K562 (cell line): ENCODE results near the gene ULK3. TPM values are rescaled to one million over a fixed set of nuclear protein-coding genes. Genes with fewer than 3 reads are reported as not detected.

Experiments used
- ATAC-seq: fragments of 200-7000 bp; cut with Tn5 transposase; 3 replicates; pipeline ENCODE4 v1.9.1; 2020; ENCODE audit warnings: moderate library complexity
- BruUV-seq: library from RNA; stranded (reverse); fragments of 400-500 nt; replicated peaks from 2 replicates; lab custom pipeline; 2021; lab: Mats Ljungman, UMichigan
- CTCF ChIA-PET: fragments of 300-600 bp; formaldehyde crosslinking; extraction: SDS; loops from one replicate; lab custom pipeline; 2021; ENCODE audit warnings: low intra/inter-chr PET ratio; lab: Yijun Ruan, JAX
- POLR2A ChIA-PET: fragments of 300-600, 350-650 bp; sonication (Branson Sonifier 250); formaldehyde crosslinking; extraction: SDS; loops from one replicate; lab custom pipeline; 2021; ENCODE audit warnings: antibody characterized with exemption, inconsistent platforms; lab: Yijun Ruan, JAX
- DNase-seq, 4 experiments: peaks; one replicate each; pipeline versions ENCODE4 v3.0.0 to v3.0.0-alpha.2; 2011 to 2018; ENCODE audit warnings: low spot score in 3 of 4, mixed read lengths in 3 of 4; ENCODE audit errors: extremely low read depth in 1 of 4
- FAIRE-seq: peaks from 2 replicates; lab custom pipeline; 2011; peaks lifted over from hg19 to GRCh38; lab: Jason Lieb, UNC
- H2AFZ ChIP-seq: 2 replicates; pipeline ENCODE4 v1.6.0; 2011; ENCODE audit warnings: low read depth, low read length, control low read depth, inconsistent platforms
- H3K27ac ChIP-seq: fragments of 200-600 bp; 3 replicates; pipeline ENCODE4 v1.8.0; 2011; ENCODE audit warnings: low read depth, mild to moderate bottlenecking, control low read depth, inconsistent platforms, low read length, moderate library complexity, mixed read lengths; ENCODE audit errors: extremely low read depth
- H3K27me3 ChIP-seq, 2 experiments: fragments of 300-600 bp in 1 of 2; 2 replicates in 1 of 2; 3 replicates in 1 of 2; pipeline versions ENCODE4 v1.6.0 to v1.8.0; 2011; ENCODE audit warnings: inconsistent platforms in 2 of 2, low read length in 2 of 2, mild to moderate bottlenecking in 1 of 2, mixed read lengths in 1 of 2, moderate library complexity in 1 of 2; ENCODE audit not compliant: control insufficient read depth in 2 of 2, insufficient read depth in 2 of 2
- H3K36me3 ChIP-seq: fragments of 300-600 bp; 3 replicates; pipeline ENCODE4 v1.8.0; 2011; ENCODE audit warnings: mild to moderate bottlenecking, low read length, inconsistent platforms; ENCODE audit not compliant: control insufficient read depth, insufficient read depth
- H3K4me1 ChIP-seq, 2 experiments: fragments of 200-600 bp in 1 of 2; replicated peaks in 1 of 2; 2 replicates in 1 of 2; 3 replicates in 1 of 2; pipeline versions ENCODE4 v1.5.1 to v1.8.0; 2011; ENCODE audit warnings: inconsistent platforms in 2 of 2, low read length in 2 of 2, mild to moderate bottlenecking in 1 of 2, mixed read lengths in 1 of 2, moderate library complexity in 1 of 2; ENCODE audit not compliant: control insufficient read depth in 2 of 2, insufficient read depth in 2 of 2
- H3K4me2 ChIP-seq: 2 replicates; pipeline ENCODE4 v1.6.1; 2011; ENCODE audit warnings: low read length, control low read depth, inconsistent platforms, mixed read lengths; ENCODE audit not compliant: insufficient read depth
- H3K4me3 ChIP-seq: fragments of 200-600 bp; sonication (generic), shearing (Covaris generic); 2 replicates; pipeline ENCODE4 v1.5.1; 2016; ENCODE audit warnings: control low read depth, inconsistent platforms
- H3K79me2 ChIP-seq: fragments of 200-600 bp; 3 replicates; pipeline ENCODE4 v1.8.0; 2011; ENCODE audit warnings: low read length, inconsistent platforms; ENCODE audit not compliant: control insufficient read depth, insufficient read depth
- H3K9ac ChIP-seq, 2 experiments: 2 replicates each; pipeline versions ENCODE4 v1.6.0 to v1.6.1; 2011; ENCODE audit warnings: low read depth in 2 of 2, low read length in 2 of 2, control low read depth in 1 of 2, inconsistent platforms in 1 of 2, mild to moderate bottlenecking in 1 of 2, mixed read lengths in 1 of 2; ENCODE audit not compliant: insufficient read depth in 1 of 2
- H3K9me1 ChIP-seq: one replicate; pipeline ENCODE4 v1.6.0; 2011; ENCODE audit warnings: inconsistent platforms, mild to moderate bottlenecking, low read length, moderate library complexity; ENCODE audit not compliant: control insufficient read depth, insufficient read depth
- H3K9me3 ChIP-seq: replicated peaks from 2 replicates; pipeline ENCODE4 v1.5.1; 2011; ENCODE audit warnings: low read depth, low read length, inconsistent platforms; ENCODE audit not compliant: control insufficient read depth, insufficient read depth
- H4K20me1 ChIP-seq: replicated peaks from 2 replicates; pipeline ENCODE4 v1.6.1; 2011; ENCODE audit warnings: low read length, inconsistent platforms, mixed read lengths; ENCODE audit not compliant: control insufficient read depth, insufficient read depth
- HCFC1 ChIP-seq: IDR thresholded peaks from 2 replicates; pipeline ENCODE4 v1.6.1; 2012; ENCODE audit warnings: low read depth, low read length, improper control_type of control experiment
- HINFP ChIP-seq: fragments of 450-650 bp; conservative IDR thresholded peaks from 2 replicates; pipeline ENCODE4 v1.6.1; 2016; ENCODE audit warnings: missing genetic modification characterization, low read depth, mild to moderate bottlenecking, control low read depth, missing compliant biosample characterization
- KDM1A ChIP-seq, 2 experiments: fragments of 450-650 bp; IDR thresholded peaks; 2 replicates each; pipeline ENCODE4 v1.6.1; 2016; ENCODE audit warnings: mild to moderate bottlenecking in 2 of 2
- TEAD4 ChIP-seq, 2 experiments: sonication (generic) in 1 of 2; formaldehyde crosslinking in 1 of 2; IDR thresholded peaks; 2 replicates each; pipeline versions ENCODE4 v1.6.1 to v1.8.0; 2012 to 2022; ENCODE audit warnings: borderline replicate concordance in 1 of 2, inconsistent platforms in 1 of 2, low read length in 1 of 2, mild to moderate bottlenecking in 1 of 2, missing genetic modification reagents in 1 of 2
- ZBTB26 ChIP-seq: fragments of 450-650 bp; formaldehyde crosslinking; IDR thresholded peaks from 2 replicates; pipeline ENCODE4 v1.4.0; 2022; ENCODE audit warnings: missing genetic modification characterization
- ZNF280B ChIP-seq: fragments of 250-450 bp; sonication (Bioruptor Pico); IDR thresholded peaks from 2 replicates; pipeline ENCODE4 v1.5.1; 2021; ENCODE audit warnings: mild to moderate bottlenecking
- WGBS: fragments of 100-300 bp; shearing (Covaris generic); methylation state at CpG from one replicate; pipeline ENCODE4 v1.1.6; 2016; ENCODE audit warnings: low coverage, mixed read lengths; ENCODE audit not compliant: insufficient coverage; ENCODE audit errors: missing lambda C conversion rate; 5-methylcytosine and 5-hydroxymethylcytosine counted together
- in situ Hi-C: fragments of 300-500 bp; cut with MboI; formaldehyde crosslinking; loops from 4 replicates; pipeline ENCODE4 v1.15.0; 2018; ENCODE audit warnings: inconsistent platforms, mixed read lengths
- intact Hi-C: fragments of 100-400 bp; cut with micrococcal nuclease; formaldehyde crosslinking; loops from 2 replicates; pipeline ENCODE4 v1.14.2; 2022
- polyA plus RNA-seq, 8 experiments: library from polyadenylated mRNA; depleted of rRNA in 4 of 8; stranded (reverse) in 5 of 8; unstranded in 3 of 8; fragments of >200 nt; fragmentation: Nextera tagmentation in 2 of 8; fragmentation: Illumina TruSeq in 1 of 8; extraction: Ambion mirVana in 2 of 8; extraction: Trizol in 1 of 8; gene quantifications; 2 replicates each; pipeline versions ENCODE4 v1.2.1 to v1.2.3, GENCODE V29; 2011 to 2014; ENCODE audit warnings: inconsistent platforms in 1 of 8, missing spikeins in 1 of 8
- total RNA-seq, 7 experiments: library from RNA; depleted of rRNA in 6 of 7; stranded (reverse); fragments of >200 nt in 6 of 7; fragmentation: Illumina TruSeq in 2 of 7; extraction: Trizol in 2 of 7; gene quantifications; 2 replicates each; pipeline versions ENCODE4 v1.2.1 to v1.2.3, GENCODE V29; 2011 to 2021; ENCODE audit warnings: low replicate concordance in 1 of 7

The ULK3 gene
- total and polyA plus RNA-seq, 9 of the 15 experiments (the other 6 are each of a cell fraction or from before 2014, with no cell fraction given): 0.68 to 68.0 (median 34.9) TPM

GRCh38 chr15:74788683-74789151, 54.2 kb downstream of the ULK3 start:
- no TSS peak for BruUV-seq
- peak overlapping the region in 1 of 2 experiments; percentile 21; a peak in 1 of 4 replicates for H3K9ac ChIP-seq
- intact Hi-C loops: no loop called here
- DNase-seq (no peak), ATAC-seq (no peak), FAIRE-seq (no peak)
- no peak overlapping the region for H3K4me2 ChIP-seq
- 71% methylated on average over 5 of the region's 9 CpGs for WGBS
- no peak overlapping the region for H3K27ac ChIP-seq
- H3K9me1 ChIP-seq: no peaks in the 10 kb centered on the region
- H3K79me2 ChIP-seq: peaks cover 93% of the 10 kb centered on the region
- TF ChIP-seq HCFC1: no peak
- TF ChIP-seq KDM1A (IDR thresholded peaks at IDR 0.05): no peak
- no peak for TF ChIP-seq ZNF280B
- TF ChIP-seq HINFP (tag): no peak
- TF ChIP-seq ZBTB26 (CRISPR knock-in tag): no peak
- no peak for TF ChIP-seq TEAD4 (IDR thresholded peaks at IDR 0.05; ENCODE audit: low read length)
- no peak for TF ChIP-seq TEAD4 (CRISPR knock-in tag; IDR thresholded peaks at IDR 0.05; ENCODE audit: borderline replicate concordance)
- no peaks in the 10 kb centered on the region for H3K27me3 ChIP-seq
- H2AFZ ChIP-seq: no peak overlapping the region
- in situ Hi-C loops: no loop called here
- no peaks in the 10 kb centered on the region for H3K9me3 ChIP-seq
- H3K4me3 ChIP-seq: no peak overlapping the region
- CTCF ChIA-PET: no interaction called here
- POLR2A ChIA-PET: interaction anchor here (0.5 kb wide), 1 partner anchor 8 kb away, joined by 3 read pairs; no protein-coding TSS in a partner anchor
- H3K4me1 ChIP-seq: peaks cover 35 to 61% of the 10 kb centered on the region in 2 experiments
- peaks cover 40% of the 10 kb centered on the region for H4K20me1 ChIP-seq
- H3K36me3 ChIP-seq: peaks cover 74% of the 10 kb centered on the region; the same call in 2 of the 3 replicates
